GM19035 (cell line): ENCODE measurements around the gene COL9A1.

ENCODE experiments used
- ATAC-seq: cut with Tn5 transposase; IDR thresholded peaks from one replicate; pipeline ENCODE4 v1.9.1; 2021; ENCODE audit not compliant: unreplicated experiment

The COL9A1 gene

GRCh38 chr6:70289299-70289698, 13.6 kb downstream of the COL9A1 start:
- no peak for ATAC-seq

DNA sequence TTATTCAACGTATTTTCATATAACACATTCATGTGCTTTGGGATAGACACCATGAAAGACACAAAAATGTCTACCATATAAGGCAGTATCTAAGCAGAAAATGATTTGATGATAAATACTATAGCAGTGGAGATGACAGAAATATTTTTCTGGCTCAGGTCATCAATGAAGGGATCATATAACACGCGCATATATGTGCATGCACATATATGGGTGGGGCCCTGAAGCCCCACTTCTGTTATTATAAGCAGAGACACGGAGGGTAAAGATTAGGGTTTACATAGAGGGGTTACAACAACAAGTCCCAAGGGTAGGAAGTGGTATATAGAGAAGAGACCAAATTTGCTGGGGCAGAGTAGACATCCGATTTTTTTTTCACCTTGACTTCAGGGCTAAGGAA, 16.0 kb downstream of the COL9A1 start:
- no peak for ATAC-seq

- no peak for ATAC-seq
These were observed 17.7 kb downstream of the COL9A1 start for GRCh38 chr6:70285201-70285600.

DNA sequence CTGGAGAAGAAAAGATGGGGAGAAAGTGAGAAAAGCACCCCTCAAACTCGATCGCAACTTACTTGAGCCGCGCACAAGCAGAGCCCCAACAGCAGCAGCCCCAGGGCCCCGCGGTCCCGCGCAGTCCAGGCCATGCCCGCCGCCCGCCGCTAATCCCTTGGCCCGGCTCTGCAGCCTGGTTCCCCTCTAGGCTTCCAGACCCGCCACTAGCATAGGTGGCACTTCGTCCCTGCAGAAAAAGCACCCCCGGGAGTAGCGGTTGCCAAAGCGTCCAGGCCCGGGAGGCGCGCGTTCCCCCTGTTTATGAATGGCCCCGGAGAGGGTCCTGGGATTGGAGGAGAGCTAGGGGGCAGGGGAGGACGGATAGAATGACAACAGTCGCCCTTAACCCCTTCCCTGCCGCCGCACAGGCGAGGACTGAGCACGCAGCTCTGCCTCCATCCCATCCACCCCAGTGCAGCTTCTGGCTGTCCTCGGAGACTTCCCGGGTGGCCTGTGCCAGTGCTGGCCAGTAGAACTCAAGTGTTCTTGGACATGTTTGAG, 19.9 kb downstream of the COL9A1 start:
- no peak for ATAC-seq

- no peak for ATAC-seq
These were observed 20.5 kb downstream of the COL9A1 start for GRCh38 chr6:70282312-70282918.

DNA sequence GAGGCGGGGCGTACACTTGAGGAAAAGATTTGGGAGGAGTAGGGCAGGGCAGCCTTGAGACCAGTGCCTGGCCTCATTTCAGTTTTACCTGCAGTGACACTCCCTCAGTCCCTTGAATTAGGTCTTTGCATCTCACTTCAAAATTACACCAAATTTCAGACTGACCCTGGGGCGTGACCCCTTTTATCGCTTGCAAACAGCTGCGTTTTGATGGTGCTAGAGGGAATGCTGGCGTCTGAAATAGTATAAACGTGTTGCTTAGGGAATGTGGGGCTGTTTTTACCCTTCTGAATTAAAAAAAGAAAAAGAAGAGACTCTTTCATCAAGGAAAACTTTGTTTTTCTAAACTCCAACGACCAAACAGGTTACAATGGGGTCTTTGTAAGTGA, 21.0 kb downstream of the COL9A1 start:
- no peak for ATAC-seq

DNA sequence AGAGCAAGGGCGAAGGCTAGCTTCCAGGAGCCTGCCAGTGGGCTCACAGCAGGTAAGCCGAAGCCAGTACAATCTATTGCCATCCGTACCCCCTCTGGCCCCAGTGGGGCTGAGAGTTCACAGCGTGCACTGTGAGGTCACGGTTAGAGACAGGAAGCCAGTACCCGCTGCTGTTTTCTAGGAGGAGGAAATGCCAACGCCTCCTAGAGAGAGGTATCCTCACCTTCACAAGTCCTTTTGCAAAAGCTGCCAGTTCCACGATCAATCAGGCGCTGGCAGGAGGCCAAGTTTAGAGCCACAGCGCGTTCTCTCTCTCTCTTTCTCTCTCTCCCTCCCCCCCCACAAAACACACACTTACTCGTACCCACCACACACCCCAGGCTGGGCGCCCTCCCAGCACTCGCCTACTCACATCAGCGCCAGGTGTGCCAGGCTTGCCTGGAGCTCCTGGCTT, 22.5 kb downstream of the COL9A1 start:
- ATAC-seq, result no peak

DNA sequence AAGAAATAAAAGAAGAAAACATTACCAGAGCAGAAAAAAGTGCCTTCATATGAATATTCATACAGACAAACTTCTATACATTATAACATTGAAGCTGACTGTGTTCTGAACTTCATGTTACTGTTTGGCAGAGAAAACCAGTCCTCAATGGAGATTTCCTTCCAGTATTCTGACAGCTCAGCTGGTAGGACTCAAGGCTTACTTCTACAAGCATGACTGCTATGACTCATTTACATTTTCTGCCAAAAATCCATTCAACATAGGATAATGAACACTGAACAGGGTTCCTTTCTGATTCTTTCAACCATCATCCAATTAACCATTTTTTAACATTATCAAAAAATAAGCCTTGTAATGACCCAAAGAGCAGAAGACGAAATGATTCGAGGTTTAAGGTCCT, 25.4 kb downstream of the COL9A1 start:
- no peak for ATAC-seq

GRCh38 chr6:70274338-70274737, 28.5 kb downstream of the COL9A1 start:
- no peak for ATAC-seq

DNA sequence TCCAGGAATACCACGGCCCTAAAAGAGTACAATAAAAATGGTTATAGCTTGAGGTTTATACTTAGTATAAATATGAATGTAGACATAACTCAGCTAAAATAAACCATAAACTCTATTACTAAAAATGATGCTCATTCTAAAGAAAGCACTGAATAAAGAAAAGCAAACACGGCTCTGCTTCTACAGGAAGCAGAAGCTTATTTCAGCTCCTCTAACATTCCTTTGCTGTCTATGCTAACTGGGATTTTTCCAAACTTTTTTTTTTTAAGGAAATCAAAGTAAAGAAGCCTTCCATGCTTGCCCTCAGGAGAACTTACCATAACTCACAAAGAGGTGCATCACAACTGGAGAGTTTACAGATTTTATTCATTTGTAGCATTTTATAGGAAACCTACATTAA, 30.8 kb downstream of the COL9A1 start:
- ATAC-seq, result no peak

- no peak for ATAC-seq
These were observed 32.4 kb downstream of the COL9A1 start for GRCh38 chr6:70270287-70271005.

GRCh38 chr6:70266142-70266541, 36.7 kb downstream of the COL9A1 start:
- no peak for ATAC-seq

DNA sequence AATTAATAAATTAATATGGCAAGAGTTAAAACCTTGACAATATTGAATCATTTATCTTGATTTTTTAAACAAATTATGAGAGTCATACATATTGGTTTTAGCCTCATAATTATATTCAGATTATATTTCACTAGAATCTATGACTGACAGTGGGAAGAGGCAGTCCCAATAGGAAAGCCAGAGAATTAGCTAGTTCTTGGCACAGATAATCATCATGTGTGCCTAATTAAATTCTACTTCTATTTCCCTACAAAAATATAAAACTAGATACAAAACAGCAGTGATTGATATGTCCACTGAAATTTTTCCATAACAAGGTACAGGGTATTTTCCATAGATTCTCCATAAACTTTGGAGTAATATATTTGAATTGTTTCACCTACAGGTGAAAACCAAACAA, 38.6 kb downstream of the COL9A1 start:
- ATAC-seq, result no peak

- ATAC-seq, result no peak
These were observed 44.4 kb downstream of the COL9A1 start for GRCh38 chr6:70258483-70258882.

DNA sequence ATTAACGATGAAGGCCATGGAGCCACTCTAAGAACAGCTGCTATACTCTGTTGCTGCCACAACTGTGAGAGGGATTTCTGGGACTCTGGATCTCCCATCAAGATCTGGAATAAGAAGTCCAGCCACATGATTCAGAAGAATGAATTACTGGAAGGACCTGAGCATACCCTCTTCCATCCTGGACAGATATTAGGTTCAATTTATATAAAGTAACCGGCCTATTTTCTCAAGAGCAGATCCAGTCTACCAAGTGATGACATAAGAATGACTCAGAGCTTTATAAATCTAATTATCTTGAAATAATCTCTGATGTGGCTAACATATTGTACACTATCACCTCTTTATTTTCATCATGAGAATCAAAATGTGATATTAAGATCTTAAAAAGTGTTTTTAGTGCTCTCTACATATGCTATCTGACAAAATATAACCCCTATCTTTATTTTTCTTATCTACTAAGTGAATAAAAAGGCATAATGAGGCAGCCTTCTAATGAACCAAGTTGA, 45.1 kb downstream of the COL9A1 start:
- ATAC-seq, result no peak

GRCh38 chr6:70254784-70255183, 48.1 kb downstream of the COL9A1 start:
- no peak for ATAC-seq

DNA sequence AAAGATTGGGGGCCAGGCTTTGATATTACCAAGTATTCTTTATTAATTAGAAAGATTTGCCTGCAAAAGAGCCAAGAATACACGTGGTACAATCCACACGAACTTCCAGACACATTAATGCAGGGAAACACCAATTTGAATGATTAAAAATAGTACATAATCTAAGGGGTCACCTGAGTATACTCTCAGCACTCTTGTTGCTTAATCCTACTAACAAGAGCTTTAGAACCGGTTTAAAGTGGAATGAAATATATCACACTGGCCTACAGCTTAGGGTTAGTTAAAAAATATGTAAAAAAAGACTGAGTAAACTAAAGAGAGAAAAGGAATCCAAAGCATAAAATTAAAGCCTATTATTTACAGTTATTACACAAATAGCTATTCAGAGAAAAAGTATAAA, 49.0 kb downstream of the COL9A1 start:
- no peak for ATAC-seq

- no peak for ATAC-seq
These were observed 50.3 kb downstream of the COL9A1 start for GRCh38 chr6:70252604-70253003.

GRCh38 chr6:70246118-70246517, 56.8 kb downstream of the COL9A1 start:
- ATAC-seq, result no peak

- ATAC-seq, result no peak
These were observed 60.9 kb downstream of the COL9A1 start for GRCh38 chr6:70241991-70242420.

DNA sequence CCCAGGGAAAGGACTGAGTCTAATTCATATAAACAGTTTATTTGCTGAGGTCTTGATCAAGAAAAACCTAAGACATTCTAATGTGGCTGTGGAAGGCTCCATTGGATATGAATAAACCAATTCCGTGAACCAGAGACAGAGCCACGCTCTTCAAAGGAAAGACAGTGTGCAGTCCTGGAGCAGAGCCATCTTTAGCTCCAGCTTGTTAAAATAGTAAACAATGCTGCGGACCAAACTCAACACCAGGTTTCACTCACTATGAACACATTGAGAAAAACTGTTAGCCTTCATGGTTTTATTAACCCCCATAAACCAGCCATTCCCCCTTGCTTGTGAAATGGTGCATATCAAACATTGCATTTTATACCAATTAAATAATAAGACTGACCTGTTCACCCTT, 61.9 kb downstream of the COL9A1 start:
- ATAC-seq, result no peak

DNA sequence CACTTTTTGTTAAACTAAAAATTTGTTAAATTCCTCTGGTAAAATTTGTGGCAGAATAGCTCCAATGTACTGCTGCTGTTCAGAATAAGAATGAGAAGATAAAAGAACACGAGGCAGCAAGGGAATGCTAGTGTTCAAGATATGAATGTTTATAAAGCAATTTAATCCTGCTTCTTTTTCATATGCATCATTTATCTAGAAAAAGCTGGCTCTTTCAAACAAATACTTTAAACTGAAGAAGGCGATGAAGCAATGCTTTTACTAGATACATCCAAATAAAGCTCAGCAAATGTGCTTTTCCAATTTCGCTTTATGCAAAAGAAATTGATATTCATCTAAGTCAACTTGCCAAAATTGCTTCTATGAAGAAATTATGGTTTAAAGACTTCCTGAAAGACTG, 66.5 kb downstream of the COL9A1 start:
- no peak for ATAC-seq
